Measurements from ENCODE around the gene ATOSB. TPM values are rescaled to one million over a fixed set of nuclear protein-coding genes. Genes with fewer than 3 reads are reported as not detected.
A peak's percentile ranks its signal among the peaks of the same experiment; 100 is the strongest.

The ATOSB gene
- total RNA-seq, 3 donors from 2014 or later (not counting 1 experiment from before 2014, with no cell fraction given) = 21.0 to 28.3 (median 23.9) TPM

GRCh38 chr9:35102769-35103659 lies 12.6 kb downstream of the ATOSB start, which contains the start of gene STOML2:
Gene STOML2 (minus strand): TSS chr9:35103131. CDS start chr9:35103094, 37 bp downstream.
- no peaks in the 10 kb centered on the region for H3K27me3 ChIP-seq (ENCODE audit: control insufficient read depth, insufficient read depth, low read length)
- peaks cover 19% of the 10 kb centered on the region for H3K4me1 ChIP-seq (ENCODE audit: control insufficient read depth, insufficient read depth, low read length)
- DNase-seq = peak; percentile 84 to 97
- intact Hi-C loops (cut with micrococcal nuclease) = loop anchor here (1.0 to 2.0 kb wide), 4 partner anchors 8 to 114 kb away; partner anchors contain the start of genes DNAJB5 and VCP
- WGBS (ENCODE audit: insufficient coverage) = 1% methylated on average over 57 of the region's 57 CpGs
- Mint-ChIP-seq H3K36me3 (peaks cover 7% of the 10 kb centered on the region), H3K9me3 (no peaks in the 10 kb centered on the region), H3K4me1 (peaks cover 30 to 31% of the 10 kb centered on the region in 2 donors), H3K27ac (peak within 1 kb of the TSS; percentile 94 to 97), H3K27me3 (ENCODE audit: low read depth in 2 of 2) (no peaks in the 10 kb centered on the region), H3K4me3 (peak within 1 kb of the TSS; percentile 99)
- H3K4me3 ChIP-seq (ENCODE audit: low read length) = peak within 1 kb of the TSS; percentile 93
- peaks cover 52% of the 10 kb centered on the region for H3K36me3 ChIP-seq (ENCODE audit: control insufficient read depth, insufficient read depth, low read length)
- TF ChIP-seq CTCF (IDR thresholded peaks at IDR 0.05) = no peak
- H3K9me3 ChIP-seq (ENCODE audit: control insufficient read depth, insufficient read depth, low read length) = no peaks in the 10 kb centered on the region
- peak; percentile 96 to 98 (median 98) for ATAC-seq
- peak within 1 kb of the TSS; percentile 95 for H3K27ac ChIP-seq (ENCODE audit: low read length)

- H3K36me3 Mint-ChIP-seq = peaks cover 7% of the 10 kb centered on the region
Measured at GRCh38 chr9:35102465-35102768, 13.2 kb downstream of the ATOSB start.

GRCh38 chr9:35097573-35097972 lies 18.1 kb downstream of the ATOSB start:
- H3K9me3 ChIP-seq (ENCODE audit: control insufficient read depth, insufficient read depth, low read length) = no peaks in the 10 kb centered on the region
- H3K27me3 Mint-ChIP-seq (ENCODE audit: low read depth in 2 of 2) = no peaks in the 10 kb centered on the region
- H3K4me1 ChIP-seq (ENCODE audit: control insufficient read depth, insufficient read depth, low read length) = peaks cover 24% of the 10 kb centered on the region
- H3K9me3 Mint-ChIP-seq = no peaks in the 10 kb centered on the region
- no peak for DNase-seq
- H3K27ac Mint-ChIP-seq = no peak overlapping the region
- no peak overlapping the region for H3K27ac ChIP-seq (ENCODE audit: low read length)
- H3K36me3 ChIP-seq (ENCODE audit: control insufficient read depth, insufficient read depth, low read length) = peaks cover 30% of the 10 kb centered on the region
- H3K4me1 Mint-ChIP-seq = peaks cover 32 to 46% of the 10 kb centered on the region in 2 donors
- intact Hi-C loops (cut with micrococcal nuclease) = no loop called here
- peak overlapping the region; percentile 5 for H3K4me3 Mint-ChIP-seq
- H3K36me3 Mint-ChIP-seq = peaks cover 7% of the 10 kb centered on the region
- 91% methylated on average over 3 of the region's 3 CpGs for WGBS (ENCODE audit: insufficient coverage)
- no peaks in the 10 kb centered on the region for H3K27me3 ChIP-seq (ENCODE audit: control insufficient read depth, insufficient read depth, low read length)
- TF ChIP-seq CTCF (IDR thresholded peaks at IDR 0.05) = no peak
- no peak for ATAC-seq
- no peak overlapping the region for H3K4me3 ChIP-seq (ENCODE audit: low read length)

More at GRCh38 chr9:35102465-35102768, 13.2 kb downstream of the ATOSB start:
- H3K9me3 ChIP-seq (ENCODE audit: control insufficient read depth, insufficient read depth, low read length) = no peaks in the 10 kb centered on the region
- no peaks in the 10 kb centered on the region for H3K9me3 Mint-ChIP-seq
- H3K4me1 Mint-ChIP-seq = peaks cover 30 to 31% of the 10 kb centered on the region in 2 donors
- ATAC-seq = peak in 1 of 3 donors; percentile 27
- no peaks in the 10 kb centered on the region for H3K27me3 ChIP-seq (ENCODE audit: control insufficient read depth, insufficient read depth, low read length)
- peaks cover 19% of the 10 kb centered on the region for H3K4me1 ChIP-seq (ENCODE audit: control insufficient read depth, insufficient read depth, low read length)
- intact Hi-C loops (cut with micrococcal nuclease) = loop anchor here (2.0 kb wide), 2 partner anchors 30 to 114 kb away; partner anchors contain the start of genes DNAJB5 and VCP
- peak overlapping the region; percentile 99 for H3K4me3 Mint-ChIP-seq
- peak overlapping the region; percentile 95 for H3K27ac ChIP-seq (ENCODE audit: low read length)
- DNase-seq = no peak
- peaks cover 46% of the 10 kb centered on the region for H3K36me3 ChIP-seq (ENCODE audit: control insufficient read depth, insufficient read depth, low read length)
- peak overlapping the region; percentile 93 for H3K4me3 ChIP-seq (ENCODE audit: low read length)
- no peak for TF ChIP-seq CTCF (IDR thresholded peaks at IDR 0.05)
- no peaks in the 10 kb centered on the region for H3K27me3 Mint-ChIP-seq (ENCODE audit: low read depth in 2 of 2)
- H3K27ac Mint-ChIP-seq = peak overlapping the region; percentile 94 to 97
- WGBS (ENCODE audit: insufficient coverage) = 8% methylated on average over 10 of the region's 10 CpGs
